PC-9 (cell line): ENCODE measurements around the gene CPT1C.

Source experiments
- CTCF ChIP-seq: fragments of 200-600 bp; sonication (generic); conservative IDR thresholded peaks from 2 replicates; pipeline ENCODE4 v1.6.1; 2017; ENCODE audit warnings: mixed run types, antibody characterized with exemption, mild to moderate bottlenecking, moderate library complexity
- EZH2 ChIP-seq: fragments of 200-600 bp; sonication (generic); IDR thresholded peaks from 2 replicates; pipeline ENCODE4 v1.8.0; 2017; ENCODE audit warnings: antibody characterized with exemption, low read depth

GRCh38 chr19:49746206-49746958 is 55.5 kb downstream of the CPT1C start:
- TF ChIP-seq EZH2, result no peak
- no peak for TF ChIP-seq CTCF
